NOMO-1 (cell line): ENCODE results near the gene PON1.

Experiments used
- DNase-seq, 2 experiments: peaks; one replicate each; lab custom pipeline; 2025; ENCODE audit not compliant: unreplicated experiment in 2 of 2; lab: John Stamatoyannopoulos, UW

PON1 gene

DNA sequence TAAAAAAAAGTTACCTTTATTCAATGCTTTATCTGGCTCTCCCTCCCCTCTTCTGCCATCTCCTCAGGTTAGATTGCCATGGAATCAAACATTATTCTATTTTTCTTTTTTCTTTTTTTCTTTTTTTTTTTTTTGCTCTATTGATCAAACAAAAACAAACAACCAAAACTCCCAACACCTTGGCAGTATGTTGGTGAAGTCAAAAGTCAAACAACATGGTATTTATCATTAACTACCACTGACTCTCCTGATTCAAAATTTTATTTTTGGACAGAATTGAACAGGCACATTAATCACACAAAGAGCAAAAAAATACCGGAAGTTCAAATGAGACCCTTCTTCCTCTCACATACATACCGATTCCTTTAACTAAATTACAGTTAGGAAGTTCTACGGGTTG, 6.4 kb downstream of the PON1 start:
- DNase-seq: no peak

DNA sequence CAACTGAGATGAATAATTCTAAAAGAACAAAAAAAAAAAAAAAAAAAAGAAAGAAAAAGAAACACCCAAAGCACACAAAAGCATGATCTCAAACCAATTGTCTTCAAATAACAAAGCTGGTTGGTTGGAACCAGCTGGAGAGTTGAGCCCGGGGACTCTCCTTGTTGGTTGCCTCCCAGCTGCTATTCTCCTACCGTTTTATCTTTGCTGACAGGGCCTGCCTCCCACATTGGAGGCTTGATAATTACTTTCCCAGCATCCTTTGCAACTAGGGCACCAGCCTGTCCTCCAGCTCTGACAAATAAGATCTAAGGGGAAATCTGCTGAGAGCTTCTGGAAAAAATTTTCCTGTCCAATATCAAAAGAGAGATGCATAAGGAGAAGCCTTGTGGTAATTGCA, 6.8 kb downstream of the PON1 start:
- no peak for DNase-seq

GRCh38 chr7:95316588-95316987, 7.7 kb downstream of the PON1 start:
- DNase-seq: no peak

DNA sequence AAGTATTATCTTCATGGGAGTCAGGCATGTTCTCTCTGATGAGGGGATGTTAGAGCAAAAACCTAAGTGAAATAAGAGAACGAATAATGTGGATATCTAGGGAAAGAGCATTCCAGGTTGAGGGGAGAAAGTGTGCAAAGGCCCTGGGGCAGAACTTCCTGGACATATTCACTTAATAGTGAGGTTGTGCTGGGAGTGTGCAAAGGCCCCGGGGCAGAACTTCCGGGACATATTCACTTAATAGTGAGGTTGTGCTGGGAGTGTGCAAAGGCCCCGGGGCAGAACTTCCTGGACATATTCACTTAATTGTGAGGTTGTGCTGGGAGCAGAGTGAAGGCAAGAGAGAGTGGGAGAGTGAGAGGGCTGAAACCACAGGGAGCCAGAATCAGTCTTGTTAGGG, 11.8 kb downstream of the PON1 start:
- DNase-seq: no peak

- no peak for DNase-seq
Observed at GRCh38 chr7:95311389-95311788, 12.9 kb downstream of the PON1 start.

GRCh38 chr7:95309951-95310350, 14.4 kb downstream of the PON1 start:
- DNase-seq: no peak

DNA sequence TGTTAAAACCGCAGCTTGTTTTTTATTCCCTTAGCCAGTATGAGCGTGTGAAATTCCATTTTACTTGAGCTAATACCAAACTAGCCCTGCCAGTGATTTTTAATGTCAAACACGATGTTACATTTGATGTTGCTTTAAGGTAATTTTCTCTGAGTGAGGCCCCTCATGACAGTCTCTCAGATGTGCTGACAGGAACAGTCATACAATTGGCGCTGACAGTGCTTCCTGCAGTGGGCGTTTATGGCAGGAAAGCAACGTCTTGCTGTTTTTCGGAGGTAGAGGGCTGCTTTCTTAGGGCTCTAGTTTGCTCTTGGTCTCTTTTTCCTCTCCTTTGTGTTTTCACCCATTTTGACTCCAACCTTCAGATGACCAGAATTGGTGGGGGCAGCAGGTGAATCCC, 19.3 kb downstream of the PON1 start:
- DNase-seq: no peak

GRCh38 chr7:95303013-95303905, 21.1 kb downstream of the PON1 start:
- DNase-seq: no peak

- DNase-seq: no peak
Observed at GRCh38 chr7:95298091-95298490, 26.2 kb downstream of the PON1 start.

GRCh38 chr7:95297041-95297440, 27.3 kb downstream of the PON1 start:
- no peak for DNase-seq

GRCh38 chr7:95296456-95296855, 27.9 kb downstream of the PON1 start:
- no peak for DNase-seq

DNA sequence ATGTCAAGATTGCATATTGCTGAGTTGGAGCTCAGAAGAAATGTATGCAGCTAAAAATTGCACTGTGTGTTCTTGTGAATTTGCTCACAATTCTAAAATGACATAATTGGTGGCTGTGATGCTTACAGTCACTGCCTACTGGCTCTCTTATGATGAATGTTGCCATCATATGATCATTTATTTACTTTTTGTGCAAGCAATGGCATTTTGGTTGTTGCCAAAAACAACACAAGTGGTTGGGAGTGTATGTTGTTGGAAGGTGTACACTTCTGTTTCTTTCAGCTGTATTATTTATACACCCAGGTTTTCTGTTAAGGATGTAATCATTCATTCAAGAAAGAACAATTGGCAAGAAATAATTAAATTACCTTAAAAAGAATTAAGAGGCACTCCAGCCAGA, 28.9 kb downstream of the PON1 start:
- DNase-seq: no peak

GRCh38 chr7:95290166-95290830, 34.0 kb downstream of the PON1 start:
- no peak for DNase-seq

DNA sequence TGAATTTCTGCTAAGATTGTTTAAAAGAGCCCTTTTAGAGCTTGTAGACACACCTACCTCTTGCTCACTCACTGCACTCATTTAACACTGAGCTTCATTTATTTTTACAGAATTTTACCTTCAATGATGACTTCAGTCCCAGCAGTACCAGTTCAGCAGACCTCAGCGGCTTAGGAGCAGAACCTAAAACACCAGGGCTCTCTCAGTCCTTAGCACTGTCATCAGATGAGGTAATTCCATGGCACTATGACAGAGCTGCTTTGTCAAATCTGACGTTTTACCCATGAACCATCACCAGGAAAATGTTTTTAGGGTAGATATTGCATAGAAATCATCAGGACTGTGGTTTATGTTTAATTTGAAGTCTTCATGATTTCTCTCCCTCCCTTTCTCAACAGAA, 38.2 kb downstream of the PON1 start:
- DNase-seq: no peak

GRCh38 chr7:95279417-95279816, 44.9 kb downstream of the PON1 start:
- DNase-seq: no peak

- no peak for DNase-seq
Observed at GRCh38 chr7:95276114-95276513, 48.2 kb downstream of the PON1 start.

GRCh38 chr7:95269640-95270039, 54.7 kb downstream of the PON1 start:
- DNase-seq: no peak

DNA sequence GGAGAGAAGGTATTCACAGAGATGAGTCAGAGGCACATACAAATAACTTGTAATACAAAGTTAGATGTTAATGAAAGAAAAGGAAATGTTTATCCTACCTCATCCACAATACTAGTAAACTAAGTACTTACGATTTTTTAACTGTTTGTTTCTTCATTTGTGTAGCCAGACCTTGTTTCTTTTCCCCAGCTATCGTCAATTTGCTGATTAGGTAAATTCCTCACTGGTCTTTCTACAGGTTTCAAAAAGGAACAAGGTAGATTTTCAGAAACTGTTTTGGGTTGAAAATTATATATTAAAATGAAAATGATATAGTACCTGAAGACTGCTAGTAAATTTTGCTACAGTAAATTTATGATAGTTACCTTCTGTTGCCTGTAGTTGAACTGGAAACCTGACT, 56.6 kb downstream of the PON1 start:
- DNase-seq: no peak

- no peak for DNase-seq
Observed at GRCh38 chr7:95265634-95266033, 58.7 kb downstream of the PON1 start.

GRCh38 chr7:95264363-95264891, 59.9 kb downstream of the PON1 start:
- DNase-seq: no peak

DNA sequence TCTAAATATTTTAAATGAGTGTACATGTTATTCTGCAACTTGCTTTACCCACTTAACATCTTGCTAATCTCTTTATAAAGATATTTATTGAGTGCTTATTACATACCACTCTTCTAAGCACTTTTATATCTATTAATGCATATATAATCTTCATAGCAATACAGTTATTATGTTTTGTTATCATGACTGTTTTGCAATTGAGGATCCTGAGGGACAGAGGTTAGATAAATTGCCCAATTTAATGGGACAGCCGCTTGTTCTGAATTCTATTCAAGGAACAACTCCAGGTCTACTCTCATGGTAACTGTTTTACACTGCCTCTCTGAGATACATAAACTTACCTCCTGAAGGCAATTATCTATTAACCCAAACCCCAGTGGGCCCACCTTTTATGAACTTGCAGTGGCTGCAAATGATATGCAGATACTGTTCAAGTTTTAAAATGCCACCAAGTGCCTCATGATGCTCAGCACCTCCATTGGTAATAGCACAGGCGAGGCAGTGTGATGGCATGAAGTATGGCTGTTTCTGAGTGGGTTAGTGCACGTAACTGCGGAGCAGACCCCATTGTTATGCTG, 60.5 kb downstream of the PON1 start:
- DNase-seq: no peak

- no peak for DNase-seq
Observed at GRCh38 chr7:95262875-95263274, 61.5 kb downstream of the PON1 start.
